Measurements from ENCODE around the gene PARP3.

Gene PARP3

GRCh38 chr3:51934139-51934850 is 7.9 kb upstream of the PARP3 start:
- DNase-seq = no peak

- no peak for DNase-seq
Observed at GRCh38 chr3:51934991-51935885, 6.9 kb upstream of the PARP3 start.

- no peak for DNase-seq
Observed at GRCh38 chr3:51935886-51936755, 6.0 kb upstream of the PARP3 start.

GRCh38 chr3:51937014-51937413 is 5.1 kb upstream of the PARP3 start:
- no peak for DNase-seq

GRCh38 chr3:51937611-51938450 is 4.3 kb upstream of the PARP3 start:
- no peak for DNase-seq

GRCh38 chr3:51938780-51939425 is 3.3 kb upstream of the PARP3 start:
- DNase-seq = no peak

- DNase-seq = no peak
Observed at GRCh38 chr3:51940648-51941462, 1.3 kb upstream of the PARP3 start.

- DNase-seq = no peak
Observed at GRCh38 chr3:51941463-51941797, 733 bp upstream of the PARP3 start.

- DNase-seq = peak; percentile 32
Observed at GRCh38 chr3:51942603-51943450, 664 bp downstream of the PARP3 start.

GRCh38 chr3:51943451-51944391 is 1.6 kb downstream of the PARP3 start:
- DNase-seq = no peak

GRCh38 chr3:51944451-51945021 is 2.4 kb downstream of the PARP3 start:
- DNase-seq = no peak

GRCh38 chr3:51945031-51945840 is 3.1 kb downstream of the PARP3 start:
- DNase-seq = no peak

GRCh38 chr3:51945926-51946705 is 4.0 kb downstream of the PARP3 start:
- no peak for DNase-seq

GRCh38 chr3:51946796-51947195 is 4.6 kb downstream of the PARP3 start:
- DNase-seq = no peak

GRCh38 chr3:51947215-51947900 is 5.2 kb downstream of the PARP3 start:
- DNase-seq = no peak

GRCh38 chr3:51948016-51948580 is 5.9 kb downstream of the PARP3 start:
- no peak for DNase-seq
